HepG2 (cell line): Measurements from ENCODE around the gene PPP1R16B. TPM values are rescaled to one million over a fixed set of nuclear protein-coding genes. Genes with fewer than 3 reads are reported as not detected.
A peak's percentile ranks its signal among the peaks of the same experiment; 100 is the strongest.

ENCODE experiments used
- EEA1 ChIP-seq: sonication (generic); formaldehyde crosslinking; IDR thresholded peaks from 2 replicates; pipeline ENCODE4 v1.5.1; 2020; ENCODE audit warnings: mild to moderate bottlenecking, missing genetic modification reagents, borderline replicate concordance
- PLSCR1 ChIP-seq: sonication (generic); formaldehyde crosslinking; IDR thresholded peaks from 2 replicates; pipeline ENCODE4 v1.5.0; 2020; ENCODE audit warnings: missing genetic modification reagents, mild to moderate bottlenecking, borderline replicate concordance
- SAP130 ChIP-seq: IDR thresholded peaks from 2 replicates; pipeline ENCODE4 v1.6.1; 2016; ENCODE audit warnings: low read depth
- ZBTB40 ChIP-seq, 2 experiments: fragments of 450-650 bp in 1 of 2; sonication (generic) in 1 of 2; formaldehyde crosslinking in 1 of 2; IDR thresholded peaks; 2 replicates each; pipeline versions ENCODE4 v1.6.1 to v1.8.0; 2016 to 2022; ENCODE audit warnings: antibody characterized with exemption in 1 of 2, mild to moderate bottlenecking in 1 of 2, missing genetic modification reagents in 1 of 2
- ZFP82 ChIP-seq: sonication (generic); formaldehyde crosslinking; IDR thresholded peaks from 2 replicates; pipeline ENCODE4 v1.5.1; 2020; ENCODE audit warnings: mild to moderate bottlenecking, missing genetic modification reagents, borderline replicate concordance
- ZNF274 ChIP-seq: sonication (generic); formaldehyde crosslinking; IDR thresholded peaks from 2 replicates; pipeline ENCODE4 v1.5.1; 2020; ENCODE audit warnings: mild to moderate bottlenecking, missing genetic modification reagents
- ZNF552 ChIP-seq: sonication (generic); formaldehyde crosslinking; IDR thresholded peaks from 2 replicates; pipeline ENCODE4 v1.9.0; 2022; ENCODE audit warnings: missing genetic modification reagents, mild to moderate bottlenecking, borderline replicate concordance
- ZNF607 ChIP-seq: sonication (generic); formaldehyde crosslinking; IDR thresholded peaks from 2 replicates; pipeline ENCODE4 v1.5.1; 2020; ENCODE audit warnings: missing genetic modification reagents, mild to moderate bottlenecking, borderline replicate concordance
- ZNF737 ChIP-seq: sonication (generic); formaldehyde crosslinking; IDR thresholded peaks from 2 replicates; pipeline ENCODE4 v1.5.0; 2020; ENCODE audit warnings: missing genetic modification reagents, mild to moderate bottlenecking, borderline replicate concordance
- polyA plus RNA-seq, 8 experiments: library from polyadenylated mRNA; depleted of rRNA in 3 of 8; stranded (reverse) in 7 of 8; unstranded in 1 of 8; fragments of >200 nt; fragmentation: Illumina TruSeq in 4 of 8; extraction: Trizol in 4 of 8; gene quantifications; 2 replicates each; pipeline versions ENCODE4 v1.2.1 to v1.2.3, GENCODE V29; 2011 to 2016; ENCODE audit warnings: low read depth in 4 of 8, missing spikeins in 1 of 8, mixed read lengths in 1 of 8; ENCODE audit not compliant: insufficient read depth in 1 of 8
- total RNA-seq, 5 experiments: library from RNA; depleted of rRNA; stranded (reverse); fragments of >200 nt; fragmentation: Illumina TruSeq; extraction: Trizol; gene quantifications; 2 replicates each; pipeline ENCODE4 v1.2.3, GENCODE V29; 2016; ENCODE audit warnings: low read depth in 1 of 5
- TF ChIP-seq, protein P1 (sequence below): sonication (generic); formaldehyde crosslinking; IDR thresholded peaks from 2 replicates; pipeline ENCODE4 v1.4.0; 2020; ENCODE audit warnings: missing genetic modification reagents

The PPP1R16B gene
- total and polyA plus RNA-seq, 2 of the 13 experiments (the other 11 are each of a cell fraction or from before 2014, with no cell fraction given) = 0.02 to 0.11 TPM

DNA sequence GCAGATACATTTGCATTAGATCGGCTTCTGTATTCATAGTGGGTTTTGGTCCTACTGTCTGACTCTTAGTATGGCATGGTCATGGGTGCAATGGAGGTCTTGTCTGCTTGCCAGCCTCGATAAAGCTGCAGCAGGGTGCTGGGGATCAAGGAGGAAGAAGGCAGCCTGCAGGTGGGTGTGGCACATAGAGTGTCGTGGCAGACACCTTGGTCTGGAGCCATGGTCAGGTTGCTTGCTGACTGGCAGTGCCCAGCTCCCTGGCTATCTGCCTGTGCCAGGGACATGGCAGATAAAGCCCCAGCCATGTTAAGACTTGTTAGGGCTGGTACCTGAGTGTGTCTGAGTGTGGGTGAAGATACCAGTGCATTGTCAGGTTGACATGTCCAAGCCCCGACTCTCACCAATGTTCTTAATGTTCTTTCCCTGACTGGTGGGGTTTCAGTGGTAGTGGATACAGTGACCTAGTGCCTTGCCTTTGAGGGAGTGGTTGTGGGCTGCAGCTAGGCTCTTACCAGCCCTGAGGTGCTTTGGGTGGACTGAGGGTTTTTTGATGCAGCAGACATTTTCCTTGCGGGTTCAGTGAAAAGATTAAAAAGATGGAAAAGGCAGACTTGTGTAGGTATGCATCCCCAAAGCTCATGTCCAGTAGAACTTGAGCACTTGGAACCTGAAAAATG lies 122.5 kb downstream of the PPP1R16B start (continued):
- TF ChIP-seq EEA1 (CRISPR knock-in tag) (0 out of 2 replicates have a peak, but pooled peaks have one; percentile 36), ZNF607 (0 out of 2 replicates have a peak, but pooled peaks have one; percentile 40), SAP130 (peak; percentile 18; the same call in 1 of the 2 replicates), ZFP82 (CRISPR knock-in tag) (no peak), ZBTB40 (IDR thresholded peaks at IDR 0.05) (no peak), ZBTB40 (CRISPR knock-in tag; IDR thresholded peaks at IDR 0.05) (peak; percentile 62; the same call in 1 of the 2 replicates), ZNF737 (CRISPR knock-in tag) (no peak), PLSCR1 (CRISPR knock-in tag) (no peak), ZNF274 (CRISPR knock-in tag) (no peak), ZNF552 (no peak)
- TF ChIP-seq, protein P1, sequence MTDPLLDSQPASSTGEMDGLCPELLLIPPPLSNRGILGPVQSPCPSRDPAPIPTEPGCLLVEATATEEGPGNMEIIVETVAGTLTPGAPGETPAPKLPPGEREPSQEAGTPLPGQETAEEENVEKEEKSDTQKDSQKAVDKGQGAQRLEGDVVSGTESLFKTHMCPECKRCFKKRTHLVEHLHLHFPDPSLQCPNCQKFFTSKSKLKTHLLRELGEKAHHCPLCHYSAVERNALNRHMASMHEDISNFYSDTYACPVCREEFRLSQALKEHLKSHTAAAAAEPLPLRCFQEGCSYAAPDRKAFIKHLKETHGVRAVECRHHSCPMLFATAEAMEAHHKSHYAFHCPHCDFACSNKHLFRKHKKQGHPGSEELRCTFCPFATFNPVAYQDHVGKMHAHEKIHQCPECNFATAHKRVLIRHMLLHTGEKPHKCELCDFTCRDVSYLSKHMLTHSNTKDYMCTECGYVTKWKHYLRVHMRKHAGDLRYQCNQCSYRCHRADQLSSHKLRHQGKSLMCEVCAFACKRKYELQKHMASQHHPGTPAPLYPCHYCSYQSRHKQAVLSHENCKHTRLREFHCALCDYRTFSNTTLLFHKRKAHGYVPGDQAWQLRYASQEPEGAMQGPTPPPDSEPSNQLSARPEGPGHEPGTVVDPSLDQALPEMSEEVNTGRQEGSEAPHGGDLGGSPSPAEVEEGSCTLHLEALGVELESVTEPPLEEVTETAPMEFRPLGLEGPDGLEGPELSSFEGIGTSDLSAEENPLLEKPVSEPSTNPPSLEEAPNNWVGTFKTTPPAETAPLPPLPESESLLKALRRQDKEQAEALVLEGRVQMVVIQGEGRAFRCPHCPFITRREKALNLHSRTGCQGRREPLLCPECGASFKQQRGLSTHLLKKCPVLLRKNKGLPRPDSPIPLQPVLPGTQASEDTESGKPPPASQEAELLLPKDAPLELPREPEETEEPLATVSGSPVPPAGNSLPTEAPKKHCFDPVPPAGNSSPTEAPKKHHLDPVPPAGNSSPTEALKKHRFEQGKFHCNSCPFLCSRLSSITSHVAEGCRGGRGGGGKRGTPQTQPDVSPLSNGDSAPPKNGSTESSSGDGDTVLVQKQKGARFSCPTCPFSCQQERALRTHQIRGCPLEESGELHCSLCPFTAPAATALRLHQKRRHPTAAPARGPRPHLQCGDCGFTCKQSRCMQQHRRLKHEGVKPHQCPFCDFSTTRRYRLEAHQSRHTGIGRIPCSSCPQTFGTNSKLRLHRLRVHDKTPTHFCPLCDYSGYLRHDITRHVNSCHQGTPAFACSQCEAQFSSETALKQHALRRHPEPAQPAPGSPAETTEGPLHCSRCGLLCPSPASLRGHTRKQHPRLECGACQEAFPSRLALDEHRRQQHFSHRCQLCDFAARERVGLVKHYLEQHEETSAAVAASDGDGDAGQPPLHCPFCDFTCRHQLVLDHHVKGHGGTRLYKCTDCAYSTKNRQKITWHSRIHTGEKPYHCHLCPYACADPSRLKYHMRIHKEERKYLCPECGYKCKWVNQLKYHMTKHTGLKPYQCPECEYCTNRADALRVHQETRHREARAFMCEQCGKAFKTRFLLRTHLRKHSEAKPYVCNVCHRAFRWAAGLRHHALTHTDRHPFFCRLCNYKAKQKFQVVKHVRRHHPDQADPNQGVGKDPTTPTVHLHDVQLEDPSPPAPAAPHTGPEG = no peak
